Measurements from ENCODE around the gene RAB44. TPM values are rescaled to one million over a fixed set of nuclear protein-coding genes. Genes with fewer than 3 reads are reported as not detected.

The RAB44 gene
- total RNA-seq, 1 experiment from 2014 or later = 0.05 TPM

DNA sequence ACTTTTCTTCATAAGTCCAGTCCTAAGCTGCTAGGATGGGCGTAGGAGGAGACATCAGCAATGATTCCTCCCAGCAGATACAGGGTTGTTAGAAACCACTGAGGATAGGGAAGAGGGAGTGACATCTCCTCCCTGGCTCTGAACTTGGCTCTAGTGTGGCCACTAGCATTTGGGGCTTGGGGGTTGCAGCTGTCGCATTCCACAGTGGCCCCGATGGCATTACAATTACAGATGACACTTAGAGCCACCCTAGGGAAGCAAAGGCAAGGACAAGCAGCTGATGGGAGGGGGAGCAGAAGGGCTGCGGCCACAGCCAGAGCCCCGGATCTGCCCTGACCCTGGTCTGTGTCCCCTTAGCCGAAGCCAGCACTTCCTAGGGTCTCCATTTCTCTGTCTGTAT is 28.6 kb upstream of the RAB44 start:
- peaks cover 32 to 34% of the 10 kb centered on the region in 2 experiments for H3K4me1 ChIP-seq (ENCODE audit: control insufficient read depth in 1 of 2, insufficient read depth in 2 of 2, low read length in 2 of 2)
- no peak overlapping the region for H3K4me3 ChIP-seq (replicated peaks in 1 of 2; ENCODE audit: low read depth in 1 of 2, low read length in 2 of 2)
- H3K4me2 ChIP-seq (ENCODE audit: low read length) = no peak overlapping the region
- H4K20me1 ChIP-seq (ENCODE audit: insufficient read depth) = no peaks in the 10 kb centered on the region
- BruUV-seq (replicated peaks) = no TSS peak
- ATAC-seq = no peak
- ChIA-PET CTCF (interaction anchor here (1.3 kb wide), 1 partner anchor 9 kb away, joined by 4 read pairs; the partner anchor contains the start of gene CDKN1A), POLR2A (interaction anchor here (1.4 to 9.1 kb wide), 2 partner anchors 9 to 13 kb away, joined by 4 to 119 read pairs; partner anchors contain the start of gene CDKN1A), RAD21 (ENCODE audit: low non-redundant PET in 1 of 2, low total read pairs in 2 of 2, uncharacterized antibody in 2 of 2, unreplicated experiment in 2 of 2) (no interaction called here)
- H3K36me3 ChIP-seq (ENCODE audit: control insufficient read depth in 1 of 2, insufficient read depth in 2 of 2, low read length in 2 of 2) = no peaks in the 10 kb centered on the region
- H3K27me3 ChIP-seq (ENCODE audit: insufficient read depth, low read length) = no peaks in the 10 kb centered on the region
- H3K9me3 ChIP-seq (ENCODE audit: control insufficient read depth in 1 of 2, insufficient read depth in 1 of 2, low read depth in 1 of 2, low read length in 2 of 2) = no peaks in the 10 kb centered on the region
- H3K9me2 ChIP-seq (ENCODE audit: insufficient read depth) = no peaks in the 10 kb centered on the region
- intact Hi-C loops (cut with micrococcal nuclease) = no loop called here
- H3K27ac ChIP-seq (ENCODE audit: low read depth, low read length) = no peak overlapping the region
- no peak overlapping the region for H2AFZ ChIP-seq (ENCODE audit: low read depth, low read length, poor library complexity, severe bottlenecking)
- H3K79me2 ChIP-seq (ENCODE audit: insufficient read depth, low read length) = no peaks in the 10 kb centered on the region
- TF ChIP-seq CEBPB (IDR thresholded peaks at IDR 0.05; ENCODE audit: low read depth) (no peak), EGR1 (IDR thresholded peaks at IDR 0.05; ENCODE audit: low read depth) (no peak), TCF7L2 (IDR thresholded peaks at IDR 0.05; ENCODE audit: borderline replicate concordance, extremely low read depth, insufficient read depth, insufficient read length) (no peak), CTCF (IDR thresholded peaks at IDR 0.05 in 2 of 3, conservative IDR thresholded peaks at IDR 0.05 in 1 of 3; ENCODE audit: borderline replicate concordance in 1 of 3, insufficient read depth in 1 of 3, low read depth in 2 of 3, low read length in 2 of 3) (no peak), ZNF274 (IDR thresholded peaks at IDR 0.05; ENCODE audit: low read depth, low read length) (no peak), YY1 (IDR thresholded peaks at IDR 0.05; ENCODE audit: extremely low read depth, insufficient replicate concordance, low read depth, low read length) (no peak), REST (IDR thresholded peaks at IDR 0.05; ENCODE audit: low read depth) (no peak), POLR2A (IDR thresholded peaks at IDR 0.05; ENCODE audit: borderline replicate concordance, extremely low read depth, insufficient read depth, insufficient read length) (no peak)
- H3K9ac ChIP-seq (ENCODE audit: low read length) = no peak overlapping the region
- DNase-seq (ENCODE audit: low read depth, low spot score) = no peak

Measured in HCT116 (cell line).